Mucosa of gallbladder (tissue), 1 donor: ENCODE measurements around the gene SUGP1. TPM values are rescaled to one million over a fixed set of nuclear protein-coding genes. Genes with fewer than 3 reads are reported as not detected.
"Not testable (repeated sequence)": the region's sequence is repeated elsewhere in the genome, so short reads cannot be mapped to it uniquely, and the experiment has no call there.

Source experiments
- DNase-seq: peaks from one replicate; pipeline ENCODE4 v3.0.0-alpha.2; 2020; ENCODE audit warnings: low spot score
- total RNA-seq: library from RNA; stranded (reverse); gene quantifications from one replicate; pipeline ENCODE4 v1.2.1, GENCODE V29; 2021
- donor health status: DM: no; HTN: no; CAD: no.

The SUGP1 gene
- total RNA-seq, 1 donor from 2014 or later: 53.1 TPM

GRCh38 chr19:19262190-19263057, 57.9 kb downstream of the SUGP1 start:
- no peak for DNase-seq

- no peak for DNase-seq
Measured at GRCh38 chr19:19261350-19262189, 58.7 kb downstream of the SUGP1 start.

GRCh38 chr19:19260417-19261214, 59.7 kb downstream of the SUGP1 start:
- no peak for DNase-seq

- no peak for DNase-seq
Measured at GRCh38 chr19:19259741-19260140, 60.6 kb downstream of the SUGP1 start.

GRCh38 chr19:19258589-19259338, 61.5 kb downstream of the SUGP1 start:
- DNase-seq: no peak

- DNase-seq: no peak
Measured at GRCh38 chr19:19257836-19258588, 62.3 kb downstream of the SUGP1 start.

GRCh38 chr19:19257137-19257536, 63.2 kb downstream of the SUGP1 start:
- DNase-seq: no peak

GRCh38 chr19:19256072-19256969, 64.0 kb downstream of the SUGP1 start:
- DNase-seq: no peak

- DNase-seq: not testable (repeated sequence)
Measured at GRCh38 chr19:19253409-19253808, 66.9 kb downstream of the SUGP1 start.

GRCh38 chr19:19250196-19250801, 70.0 kb downstream of the SUGP1 start:
- DNase-seq: no peak

GRCh38 chr19:19240476-19240875, 79.8 kb downstream of the SUGP1 start:
- DNase-seq: no peak

GRCh38 chr19:19239675-19240074, 80.6 kb downstream of the SUGP1 start:
- DNase-seq: no peak

GRCh38 chr19:19238126-19238894, 82.0 kb downstream of the SUGP1 start:
- DNase-seq: no peak

- DNase-seq: no peak
Measured at GRCh38 chr19:19236173-19236572, 84.1 kb downstream of the SUGP1 start.

GRCh38 chr19:19234220-19234816, 86.0 kb downstream of the SUGP1 start:
- DNase-seq: no peak

- no peak for DNase-seq
Measured at GRCh38 chr19:19232261-19232721, 88.0 kb downstream of the SUGP1 start.

- no peak for DNase-seq
Measured at GRCh38 chr19:19230999-19231398, 89.3 kb downstream of the SUGP1 start.

GRCh38 chr19:19229701-19230100, 90.6 kb downstream of the SUGP1 start:
- no peak for DNase-seq
